ENCODE measurements around the gene CACNA2D4. TPM values are rescaled to one million over a fixed set of nuclear protein-coding genes. Genes with fewer than 3 reads are reported as not detected.

CACNA2D4 gene
- total RNA-seq, 1 donor from 2014 or later = 8.6 TPM

DNA sequence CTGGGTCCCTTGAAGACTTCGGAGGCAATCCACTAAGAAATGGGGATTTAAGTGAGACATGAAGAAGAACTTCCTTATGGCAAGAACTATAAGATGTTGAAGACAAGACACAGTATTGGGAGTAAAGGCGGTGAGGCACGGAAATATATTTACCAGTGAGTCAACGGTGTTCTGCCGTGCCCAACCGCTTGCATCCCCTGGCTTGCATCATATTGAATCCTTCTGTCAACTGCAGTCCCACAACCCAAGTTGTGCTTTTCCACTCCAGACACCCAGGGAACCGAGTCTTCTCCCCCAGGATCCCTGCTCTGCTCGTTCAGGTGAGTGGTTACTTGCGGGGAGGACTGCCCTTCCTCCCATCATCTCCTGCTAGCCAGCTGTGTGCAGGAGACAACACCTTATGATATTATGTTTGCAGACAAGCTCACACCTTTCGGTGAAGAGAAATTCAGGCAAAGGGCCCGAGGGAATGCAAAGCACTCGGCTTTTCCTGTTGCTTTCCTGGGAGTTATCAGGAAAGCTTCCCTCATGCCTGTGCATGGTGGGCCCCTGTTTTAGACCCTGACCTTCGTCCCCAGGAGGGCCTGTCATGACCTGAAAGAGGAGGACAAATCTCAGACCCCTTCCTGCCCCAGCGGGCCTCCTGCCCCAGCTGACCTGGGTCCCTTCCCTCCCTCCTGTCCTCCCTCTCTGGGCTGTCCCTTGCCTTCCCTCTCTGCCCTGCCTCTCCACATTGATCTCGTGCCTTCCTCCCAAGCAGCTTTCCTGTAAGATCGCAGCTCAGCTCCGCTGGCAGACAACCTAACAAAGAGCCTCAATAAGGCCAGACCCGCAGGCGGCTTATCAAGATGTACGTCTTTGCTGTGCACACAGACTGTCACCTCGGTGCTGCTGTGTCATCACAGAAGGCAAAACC is 102.4 kb downstream of the CACNA2D4 start:
- no peak for DNase-seq (ENCODE audit: low spot score)

DNA sequence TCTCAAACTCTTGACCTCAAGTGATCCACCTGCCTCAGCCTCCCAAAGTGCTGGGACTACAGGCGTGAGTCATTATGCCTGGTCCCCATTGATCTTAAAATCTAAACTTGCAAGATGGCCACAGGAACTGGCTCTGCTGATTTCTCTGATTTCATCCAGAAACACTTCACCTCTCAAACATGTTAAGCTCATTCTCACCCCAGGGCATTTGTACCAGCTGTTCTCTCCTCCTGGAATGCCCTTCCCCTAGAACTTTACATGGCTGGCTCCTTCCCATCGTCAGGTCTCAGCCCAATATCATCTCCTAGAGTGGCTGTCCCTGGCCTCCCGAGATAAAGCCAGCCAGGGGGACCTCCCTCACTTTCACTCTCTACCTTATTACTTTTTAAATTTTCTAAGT is 103.3 kb downstream of the CACNA2D4 start:
- no peak for DNase-seq (ENCODE audit: low spot score)

DNA sequence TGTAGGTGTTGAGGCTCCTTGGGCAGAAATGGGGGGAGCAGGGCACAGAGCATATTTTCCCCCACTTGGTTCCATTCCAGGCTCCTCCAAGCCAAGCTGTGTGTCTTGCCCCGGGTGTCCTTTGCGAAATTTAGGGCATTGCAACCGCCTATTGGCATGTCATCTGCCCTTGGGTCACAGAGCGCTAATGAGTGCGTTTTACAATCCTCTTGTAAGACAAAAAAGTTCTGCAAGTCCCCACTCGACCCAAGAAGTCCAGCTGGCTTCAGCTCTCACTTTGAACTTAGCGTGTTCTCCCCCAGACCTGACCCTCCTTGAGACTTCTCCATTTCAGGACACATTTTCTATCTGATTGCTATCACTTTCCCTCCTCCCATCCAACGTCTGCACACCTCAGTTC is 104.2 kb downstream of the CACNA2D4 start:
- no peak for DNase-seq (ENCODE audit: low spot score)

DNA sequence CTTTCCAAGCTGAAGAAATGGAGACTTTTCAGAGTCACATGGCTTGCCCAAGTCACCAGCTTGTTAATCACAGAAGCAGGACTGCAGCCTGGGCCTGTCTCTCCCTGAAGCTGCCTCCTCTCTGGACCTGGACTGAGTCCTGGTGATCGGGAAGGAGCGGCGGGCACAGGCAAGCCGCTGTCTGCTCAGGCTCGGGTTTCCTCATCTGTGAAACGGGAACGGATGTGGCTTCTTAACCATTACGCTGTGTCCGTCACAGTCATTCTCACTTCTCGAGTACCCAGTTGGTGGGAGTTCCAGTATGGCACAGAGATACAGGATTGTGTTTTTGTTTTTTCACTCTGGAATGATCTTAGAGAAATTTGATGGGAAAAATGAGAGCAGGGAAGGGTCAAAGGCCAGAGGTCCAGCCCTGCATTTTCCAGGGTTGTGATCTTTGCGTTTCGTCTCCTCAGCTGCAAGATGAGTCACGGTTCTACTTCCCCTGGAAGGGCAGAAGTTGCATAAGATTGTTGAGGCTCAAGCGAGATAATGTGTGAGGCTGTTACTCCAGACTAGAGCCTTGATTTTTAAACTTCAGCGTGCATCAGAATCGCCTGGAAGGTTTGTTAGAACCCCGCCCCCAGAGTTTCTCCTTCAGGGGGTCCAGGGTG is 105.7 kb downstream of the CACNA2D4 start:
- peak; percentile 31 for DNase-seq (ENCODE audit: low spot score)

GRCh38 chr12:1811948-1812291 is 106.5 kb downstream of the CACNA2D4 start:
- DNase-seq (ENCODE audit: low spot score) = no peak

GRCh38 chr12:1811281-1811947 is 107.0 kb downstream of the CACNA2D4 start:
- no peak for DNase-seq (ENCODE audit: low spot score)

DNA sequence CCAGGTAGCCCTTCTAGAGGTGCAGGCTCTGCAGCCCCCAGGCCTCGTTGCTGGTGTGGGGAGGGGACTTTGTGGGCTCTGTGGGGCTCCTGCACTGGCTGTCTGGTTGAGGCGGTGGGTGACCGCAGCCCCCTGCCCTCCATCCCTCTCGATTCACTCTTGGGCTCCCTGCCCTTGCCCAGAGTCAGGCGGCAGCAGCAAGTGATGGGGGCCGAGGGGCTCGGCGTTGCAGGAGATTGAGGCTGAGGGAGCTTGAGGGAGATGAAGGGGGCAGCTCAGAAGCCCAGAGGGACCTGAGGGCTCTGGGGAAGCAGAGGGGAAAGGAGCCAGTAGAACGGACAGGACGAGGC is 107.5 kb downstream of the CACNA2D4 start:
- no peak for DNase-seq (ENCODE audit: low spot score)

GRCh38 chr12:1810201-1810930 is 108.1 kb downstream of the CACNA2D4 start:
- DNase-seq (ENCODE audit: low spot score) = no peak

DNA sequence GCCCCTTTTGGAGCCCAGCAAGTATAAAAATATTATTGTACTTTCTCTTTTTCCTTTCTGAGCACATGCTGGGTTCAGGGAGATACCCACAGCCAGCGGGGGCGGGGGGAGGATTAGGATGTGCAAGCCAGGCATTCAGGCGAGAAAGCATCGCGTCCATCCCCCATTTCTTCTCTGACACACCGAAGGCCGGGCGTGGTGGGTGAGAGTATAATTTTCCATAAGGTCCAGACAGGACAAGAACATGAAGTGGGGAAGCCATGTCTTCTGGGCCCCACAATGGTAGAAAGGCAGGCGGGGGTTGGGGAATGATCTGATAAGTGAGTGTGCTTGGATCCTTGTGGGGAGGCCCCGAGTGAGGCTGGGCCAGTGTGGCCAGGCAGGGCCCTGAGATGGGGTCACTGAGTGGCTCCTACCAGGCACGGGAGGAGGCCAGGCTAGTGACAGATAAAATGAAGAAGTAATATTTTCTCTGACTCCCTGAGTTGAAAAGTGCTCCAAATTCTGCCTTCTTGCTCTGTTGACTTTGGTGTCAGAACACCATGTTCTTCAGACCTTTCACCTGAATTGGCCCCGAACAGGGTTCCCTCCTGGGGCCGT is 108.8 kb downstream of the CACNA2D4 start:
- no peak for DNase-seq (ENCODE audit: low spot score)

DNA sequence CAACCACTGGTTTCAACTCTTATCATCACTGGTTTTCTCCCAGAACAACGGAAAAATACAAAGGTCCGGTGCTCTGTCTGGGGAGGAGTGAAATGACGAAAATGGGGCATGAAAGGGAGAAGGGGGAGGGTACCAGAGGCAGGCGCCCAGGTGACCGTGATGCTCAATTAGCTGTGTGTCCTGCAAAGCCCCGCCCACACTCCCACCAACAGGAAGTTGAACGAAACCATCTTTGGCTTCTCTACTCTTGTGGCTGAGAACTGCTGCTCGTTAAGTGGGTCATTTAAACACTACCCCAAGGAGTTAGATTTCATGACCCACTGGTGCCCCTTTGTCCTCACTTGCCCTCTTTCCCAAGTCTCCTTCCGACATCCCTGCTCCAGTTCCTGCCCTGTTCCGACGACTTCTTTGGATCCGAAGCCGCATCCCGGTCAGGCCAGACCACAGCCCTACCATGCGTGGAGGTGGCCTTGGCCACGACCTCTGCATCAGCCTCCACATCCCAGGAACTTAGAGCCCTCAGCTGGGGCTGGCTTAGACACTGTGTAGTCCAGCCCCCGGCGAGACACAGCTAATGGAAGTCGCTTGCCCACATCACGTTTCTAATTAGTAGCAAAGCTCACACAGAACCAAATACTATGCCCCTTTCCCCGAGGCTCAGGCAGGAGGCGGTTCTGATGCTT is 109.5 kb downstream of the CACNA2D4 start:
- DNase-seq (ENCODE audit: low spot score) = no peak

GRCh38 chr12:1808036-1808797 is 110.2 kb downstream of the CACNA2D4 start:
- no peak for DNase-seq (ENCODE audit: low spot score)

GRCh38 chr12:1807087-1807860 is 111.2 kb downstream of the CACNA2D4 start:
- no peak for DNase-seq (ENCODE audit: low spot score)

DNA sequence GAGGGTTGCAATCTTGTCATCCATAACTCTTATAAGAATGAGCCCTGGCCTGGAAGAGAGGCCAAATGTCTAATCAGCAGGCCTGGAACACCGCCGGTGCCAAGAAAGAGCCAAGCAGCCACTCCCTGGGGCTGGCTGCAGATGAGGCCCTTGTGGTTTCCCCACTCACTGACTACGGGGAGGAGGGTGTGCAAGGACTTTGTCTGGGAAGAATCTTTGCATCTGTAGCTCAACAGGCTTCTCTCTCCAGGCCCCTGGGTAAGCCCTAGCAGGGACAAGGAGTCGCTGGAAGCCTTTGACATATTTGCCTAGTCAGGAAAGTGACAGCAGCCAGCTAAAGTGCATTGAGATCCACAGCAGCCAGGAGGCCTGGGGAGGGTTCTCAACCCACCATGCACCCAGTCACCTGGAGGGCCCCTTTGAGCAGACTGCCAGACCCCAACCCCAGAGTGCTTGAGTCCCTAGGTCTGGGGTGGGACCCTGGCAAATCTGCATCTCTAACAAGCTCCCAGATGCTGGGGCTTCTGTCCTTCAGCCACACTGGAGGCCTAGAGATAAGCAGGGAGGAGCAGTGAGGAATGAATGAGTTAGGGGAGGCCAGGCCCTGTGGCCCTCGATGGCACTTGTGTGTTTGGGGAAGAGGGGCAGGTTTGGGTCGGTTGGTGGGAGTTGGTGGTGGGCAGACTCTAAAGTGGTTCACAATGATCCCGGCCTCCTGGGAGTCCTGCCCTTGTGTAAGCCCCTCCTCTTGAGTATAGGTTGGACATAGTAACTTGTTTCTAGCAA is 112.0 kb downstream of the CACNA2D4 start:
- no peak for DNase-seq (ENCODE audit: low spot score)

GRCh38 chr12:1805441-1806081 is 112.9 kb downstream of the CACNA2D4 start:
- DNase-seq (ENCODE audit: low spot score) = no peak

DNA sequence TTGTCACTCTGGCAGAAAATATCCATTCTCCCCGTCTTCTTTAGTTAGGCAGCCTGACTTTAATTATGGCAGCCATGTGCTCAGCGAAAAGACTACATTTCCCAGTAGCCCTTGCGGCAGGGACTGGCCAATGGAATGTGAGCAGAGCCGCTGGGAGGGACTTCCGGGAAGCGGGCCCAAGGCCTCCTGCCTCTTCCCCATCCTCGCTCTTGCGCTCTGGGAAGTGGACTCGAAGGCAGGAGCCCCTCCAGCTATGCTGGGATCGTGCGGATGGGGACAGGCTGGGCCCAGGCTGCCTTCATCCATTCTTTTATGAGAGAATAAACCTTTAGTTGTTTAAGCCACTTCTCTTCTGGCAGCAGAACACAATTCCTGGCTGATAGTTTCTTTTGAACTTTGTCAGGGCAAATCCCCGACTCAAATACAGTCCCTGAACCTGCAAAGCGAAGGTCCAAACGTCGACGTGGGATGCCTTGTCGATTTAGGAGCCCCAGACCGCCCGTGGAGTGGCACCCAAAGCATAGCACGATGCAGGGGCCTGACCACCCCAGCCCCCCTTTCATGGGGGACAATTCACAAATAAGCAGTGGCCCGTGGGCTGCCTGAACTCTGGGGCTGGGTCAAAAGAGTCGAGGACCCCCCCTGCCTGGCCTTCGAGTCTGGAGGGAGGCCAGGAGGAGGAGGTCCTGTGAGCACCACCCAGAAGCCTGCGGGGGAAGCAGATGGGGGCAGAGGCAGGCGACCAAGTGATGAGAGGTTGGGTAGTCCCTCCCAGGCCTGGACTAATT is 113.7 kb downstream of the CACNA2D4 start:
- DNase-seq (ENCODE audit: low spot score) = peak; percentile 91

DNA sequence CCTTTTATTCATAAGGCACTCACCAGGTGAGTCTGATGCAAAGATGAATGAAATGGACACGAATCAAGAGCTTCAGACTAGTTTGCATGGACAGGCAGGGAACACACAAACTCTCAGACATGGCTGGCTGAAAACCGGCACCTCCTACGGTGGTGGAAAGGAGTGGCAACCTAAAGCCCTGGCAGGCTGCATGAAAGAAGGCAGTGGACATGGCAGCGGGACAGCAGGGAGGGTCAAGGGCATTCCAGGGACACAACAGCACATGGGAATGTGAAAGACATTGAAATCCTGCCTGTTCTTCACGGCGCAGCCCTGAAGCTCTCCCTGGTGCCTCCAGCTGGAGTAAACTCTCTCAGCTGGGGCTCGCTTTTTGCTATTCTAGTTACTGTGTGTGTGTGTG is 114.7 kb downstream of the CACNA2D4 start:
- DNase-seq (ENCODE audit: low spot score) = no peak

GRCh38 chr12:1801303-1801975 is 117.0 kb downstream of the CACNA2D4 start:
- no peak for DNase-seq (ENCODE audit: low spot score)
